Lung (tissue), 12 donors: ENCODE measurements around the gene DBN1. TPM values are rescaled to one million over a fixed set of nuclear protein-coding genes. Genes with fewer than 3 reads are reported as not detected.
A peak's percentile ranks its signal among the peaks of the same experiment; 100 is the strongest.
"Not testable (repeated sequence)": the region's sequence is repeated elsewhere in the genome, so short reads cannot be mapped to it uniquely, and the experiment has no call there.

Experiments used
- ATAC-seq: fragments of 200-7000 bp; cut with Tn5 transposase; one replicate; pipeline ENCODE4 v1.9.1; 2020; ENCODE audit warnings: moderate number of reproducible peaks; ENCODE audit not compliant: insufficient read depth, low FRiP score
- DNase-seq, 3 donors: peaks; one replicate each; pipeline ENCODE4 v3.0.0-alpha.2; 2013 to 2017
- H3K27ac ChIP-seq, 2 donors: one replicate each; pipeline ENCODE4 v1.5.1; 2013; ENCODE audit warnings: mild to moderate bottlenecking in 2 of 2, moderate library complexity in 2 of 2, control low read depth in 1 of 2, inconsistent platforms in 1 of 2, low read depth in 1 of 2, low read length in 1 of 2
- H3K27me3 ChIP-seq, 3 donors: one replicate each; pipeline ENCODE4 v1.5.1; 2013; ENCODE audit warnings: low read length in 2 of 3; ENCODE audit not compliant: control insufficient read depth in 3 of 3, insufficient read depth in 3 of 3
- H3K36me3 ChIP-seq, 4 donors: one replicate each; pipeline ENCODE4 v1.5.1; 2013; ENCODE audit warnings: low read length in 4 of 4, mild to moderate bottlenecking in 1 of 4, moderate library complexity in 1 of 4; ENCODE audit not compliant: control insufficient read depth in 4 of 4, insufficient read depth in 4 of 4
- H3K4me1 ChIP-seq, 5 donors: one replicate each; pipeline ENCODE4 v1.5.1; 2013; ENCODE audit warnings: low read length in 5 of 5, mild to moderate bottlenecking in 2 of 5, moderate library complexity in 1 of 5; ENCODE audit not compliant: control insufficient read depth in 5 of 5, insufficient read depth in 5 of 5
- H3K4me3 ChIP-seq: one replicate; pipeline ENCODE4 v1.5.1; 2013; ENCODE audit warnings: mild to moderate bottlenecking, control low read depth, moderate library complexity
- H3K9ac ChIP-seq, 2 donors: one replicate each; pipeline ENCODE4 v1.5.1; 2013; ENCODE audit warnings: low read length in 2 of 2, control low read depth in 1 of 2; ENCODE audit not compliant: insufficient read depth in 1 of 2
- H3K9me3 ChIP-seq, 4 donors: one replicate each; pipeline ENCODE4 v1.5.1; 2013; ENCODE audit warnings: low read length in 3 of 4, mild to moderate bottlenecking in 1 of 4, moderate library complexity in 1 of 4; ENCODE audit not compliant: control insufficient read depth in 4 of 4, insufficient read depth in 3 of 4
- CTCF ChIP-seq: IDR thresholded peaks from 2 replicates; pipeline ENCODE4 v1.5.1; 2012; ENCODE audit warnings: mild to moderate bottlenecking; ENCODE audit errors: control extremely low read depth, extremely low read depth
- WGBS, 2 donors: extraction: QIAGEN DNeasy Blood & Tissue Kit; methylation state at CpG; one replicate each; pipeline ENCODE4 v1.1.7; 2013; 5-methylcytosine and 5-hydroxymethylcytosine counted together
- polyA plus RNA-seq, 2 donors: library from polyadenylated mRNA; stranded (reverse); fragments of 200-250 nt; gene quantifications; one replicate each; pipeline ENCODE4 v1.2.1, GENCODE V29; 2013
- total RNA-seq, 2 donors: library from RNA; depleted of rRNA in 1 of 2; stranded (reverse); fragments of >200 nt in 1 of 2; gene quantifications; one replicate each; pipeline ENCODE4 v1.2.1, GENCODE V29; 2014 to 2021
- donor health status: control.
- donor health status: control.
- donor health status: Bipolar disorder and iron deficiency.
- donor health status: healthy.
- donor health status: DM: yes; HTN: yes; CAD: no.

Gene DBN1
- total and polyA plus RNA-seq, 4 donors = 18.7 to 38.3 (median 30.3) TPM

GRCh38 chr5:177423671-177424070 lies 49.8 kb downstream of the DBN1 start:
- no peaks in the 10 kb centered on the region for H3K27me3 ChIP-seq
- peaks cover 0 to 21% (median 12%) of the 10 kb centered on the region in 5 donors for H3K4me1 ChIP-seq
- H3K27ac ChIP-seq = no peak overlapping the region
- no peak overlapping the region for H3K4me3 ChIP-seq
- TF ChIP-seq CTCF = no peak
- no peaks in the 10 kb centered on the region for H3K9me3 ChIP-seq
- ATAC-seq (no peak), DNase-seq (no peak)
- WGBS, 2 donors = 92 to 97% methylated on average over 2 of the region's 2 CpGs
- no peaks in the 10 kb centered on the region for H3K36me3 ChIP-seq
- no peak overlapping the region for H3K9ac ChIP-seq

GRCh38 chr5:177421062-177421798 lies 52.2 kb downstream of the DBN1 start:
- no peak overlapping the region for H3K27ac ChIP-seq
- DNase-seq (no peak), ATAC-seq (no peak)
- WGBS, 2 donors = 85 to 88% methylated on average over 6 of the region's 6 CpGs
- no peak overlapping the region for H3K9ac ChIP-seq
- H3K36me3 ChIP-seq = no peaks in the 10 kb centered on the region
- H3K9me3 ChIP-seq = no peaks in the 10 kb centered on the region
- no peaks in the 10 kb centered on the region for H3K27me3 ChIP-seq
- H3K4me1 ChIP-seq = peaks cover 0 to 7% (median 4%) of the 10 kb centered on the region in 5 donors
- TF ChIP-seq CTCF = no peak
- no peak overlapping the region for H3K4me3 ChIP-seq

DNA sequence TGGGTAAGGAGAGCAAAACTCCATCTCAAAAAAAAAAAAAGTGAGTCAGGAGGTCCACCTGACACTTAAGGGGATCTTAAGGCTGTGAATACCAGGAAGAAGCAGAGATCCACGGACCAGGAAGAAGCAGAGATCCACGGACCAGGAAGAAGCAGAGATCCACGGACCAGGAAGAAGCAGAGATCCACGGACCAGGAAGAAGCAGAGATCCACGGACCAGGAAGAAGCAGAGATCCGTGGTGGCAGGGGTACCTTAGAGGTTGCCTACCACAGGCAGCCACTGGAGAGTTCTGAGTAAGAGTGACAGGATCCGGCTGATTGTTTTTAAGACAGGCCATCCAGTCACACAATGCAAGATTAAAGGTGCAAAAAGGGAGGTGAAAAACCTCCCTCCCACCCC lies 53.0 kb downstream of the DBN1 start:
- H3K36me3 ChIP-seq, H3K9ac ChIP-seq, H3K9me3 ChIP-seq, H3K4me1 ChIP-seq, ATAC-seq, H3K27ac ChIP-seq, DNase-seq, H3K27me3 ChIP-seq, H3K4me3 ChIP-seq: not testable (repeated sequence)
- 70 to 84% methylated on average over 7 of the region's 7 CpGs for WGBS, 2 donors

DNA sequence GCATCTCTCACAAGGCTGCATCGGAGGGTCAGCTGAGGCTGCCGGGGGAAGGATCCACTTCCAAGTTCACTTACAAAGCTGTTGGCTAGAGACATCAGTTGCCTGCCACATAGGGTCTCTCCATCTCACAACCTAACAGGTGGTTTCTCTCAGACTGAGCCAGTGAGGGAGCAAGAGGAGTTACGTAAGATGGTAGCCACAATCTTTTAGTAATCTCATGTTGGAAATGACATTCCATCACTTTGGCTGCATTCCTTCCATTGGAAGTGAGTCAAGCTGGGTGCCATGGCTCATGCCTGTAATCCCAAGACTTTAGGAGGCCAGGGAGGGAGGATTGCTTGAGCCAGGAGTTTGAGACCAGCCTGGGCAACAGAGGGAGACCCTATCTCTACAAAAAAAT lies 54.4 kb downstream of the DBN1 start:
- Histone ChIP-seq H3K27me3 (no peaks in the 10 kb centered on the region), H3K27ac (no peak overlapping the region), H3K36me3 (no peaks in the 10 kb centered on the region), H3K9ac (no peak overlapping the region), H3K9me3 (no peaks in the 10 kb centered on the region), H3K4me1 (no peaks in the 10 kb centered on the region), H3K4me3 (no peak overlapping the region)
- no peak for ATAC-seq
- 71 to 72% methylated on average over 3 of the region's 3 CpGs for WGBS, 2 donors
- peak; percentile 71 to 86 (median 86) for DNase-seq
- no peak for TF ChIP-seq CTCF

- H3K36me3 ChIP-seq, H3K27me3 ChIP-seq, DNase-seq, H3K9me3 ChIP-seq, H3K4me1 ChIP-seq, H3K9ac ChIP-seq, ATAC-seq, H3K4me3 ChIP-seq, H3K27ac ChIP-seq: not testable (repeated sequence)
- 58 to 80% methylated on average over 6 of the region's 6 CpGs for WGBS, 2 donors
Measured at GRCh38 chr5:177417081-177417480, 56.4 kb downstream of the DBN1 start.
